Activated CD8-positive, alpha-beta T cell treated with anti-CD3 and anti-CD28 coated beads for 36 hours (primary cell): ENCODE data around the gene SLC35F3. TPM values are rescaled to one million over a fixed set of nuclear protein-coding genes. Genes with fewer than 3 reads are reported as not detected.
A peak's percentile ranks its signal among the peaks of the same experiment; 100 is the strongest.

Experiments used
- ATAC-seq: fragments of 200-7000 bp; cut with Tn5 transposase; one replicate; pipeline ENCODE4 v1.10.0; 2021; ENCODE audit warnings: mild to moderate bottlenecking, moderate library complexity
- CTCF ChIA-PET: fragments of 350-600 bp; sonication (Branson Sonifier 250); formaldehyde crosslinking; loops from one replicate; lab custom pipeline; 2021; ENCODE audit warnings: antibody characterized with exemption; lab: Charles Lee
- POLR2A ChIA-PET: fragments of 350-600 bp; sonication (Branson Sonifier 250); formaldehyde crosslinking; loops from one replicate; lab custom pipeline; 2021; ENCODE audit warnings: antibody characterized with exemption; lab: Charles Lee
- DNase-seq: peaks from one replicate; pipeline ENCODE4 v3.0.0-alpha.2; 2020
- H3K27ac Mint-ChIP-seq: one replicate; pipeline ENCODE4 v1.8.0; 2021; ENCODE audit warnings: mild to moderate bottlenecking, mixed read lengths
- H3K27me3 Mint-ChIP-seq: one replicate; pipeline ENCODE4 v1.8.0; 2021; ENCODE audit warnings: mixed read lengths
- H3K36me3 Mint-ChIP-seq: one replicate; pipeline ENCODE4 v1.8.0; 2021; ENCODE audit warnings: low read depth, mixed read lengths
- H3K4me1 Mint-ChIP-seq: one replicate; pipeline ENCODE4 v1.8.0; 2021; ENCODE audit warnings: low read depth, mixed read lengths
- H3K4me3 Mint-ChIP-seq: one replicate; pipeline ENCODE4 v1.8.0; 2021; ENCODE audit warnings: mild to moderate bottlenecking, moderate library complexity, mixed read lengths
- H3K9me3 Mint-ChIP-seq: one replicate; pipeline ENCODE4 v1.8.0; 2021; ENCODE audit warnings: mixed read lengths
- intact Hi-C: fragments of 100-400 bp; cut with micrococcal nuclease; formaldehyde crosslinking; loops from one replicate; pipeline ENCODE4 v1.10.0; 2022
- total RNA-seq, 2 experiments: library from RNA; stranded (reverse); gene quantifications; one replicate each; pipeline ENCODE4 v1.2.3, GENCODE V29; 2021
- TF ChIP-seq, protein P1 (sequence below): fragments of 200-600 bp; IDR thresholded peaks from one replicate; pipeline ENCODE4 v1.8.0; 2022; ENCODE audit warnings: antibody characterized with exemption, mild to moderate bottlenecking

The SLC35F3 gene
- total RNA-seq, 2 experiments from 2014 or later = 3.1 to 3.5 TPM

DNA sequence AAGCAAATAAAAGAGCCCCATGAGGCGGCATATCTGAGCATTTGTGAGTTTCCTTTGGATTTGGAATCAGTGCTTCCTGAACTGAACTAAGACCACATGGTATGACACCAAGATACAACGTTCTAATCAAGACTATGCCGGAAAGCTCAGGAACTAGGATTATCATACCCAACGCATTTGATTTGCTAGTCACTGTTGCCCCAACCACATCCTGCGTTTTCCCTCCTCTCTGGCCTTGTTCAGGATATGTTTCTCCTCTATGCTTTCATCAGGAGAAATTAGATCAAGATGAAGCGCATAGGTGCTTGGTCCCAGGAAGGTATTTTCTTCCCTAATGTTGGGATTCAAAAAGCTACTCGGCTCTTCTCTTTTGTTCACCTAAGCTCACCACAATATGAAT lies 79.3 kb downstream of the SLC35F3 start:
- POLR2A ChIA-PET = no interaction called here
- DNase-seq (no peak), ATAC-seq (no peak)
- no peaks in the 10 kb centered on the region for H3K4me1 Mint-ChIP-seq
- no peak overlapping the region for H3K4me3 Mint-ChIP-seq
- TF ChIP-seq, protein P1, sequence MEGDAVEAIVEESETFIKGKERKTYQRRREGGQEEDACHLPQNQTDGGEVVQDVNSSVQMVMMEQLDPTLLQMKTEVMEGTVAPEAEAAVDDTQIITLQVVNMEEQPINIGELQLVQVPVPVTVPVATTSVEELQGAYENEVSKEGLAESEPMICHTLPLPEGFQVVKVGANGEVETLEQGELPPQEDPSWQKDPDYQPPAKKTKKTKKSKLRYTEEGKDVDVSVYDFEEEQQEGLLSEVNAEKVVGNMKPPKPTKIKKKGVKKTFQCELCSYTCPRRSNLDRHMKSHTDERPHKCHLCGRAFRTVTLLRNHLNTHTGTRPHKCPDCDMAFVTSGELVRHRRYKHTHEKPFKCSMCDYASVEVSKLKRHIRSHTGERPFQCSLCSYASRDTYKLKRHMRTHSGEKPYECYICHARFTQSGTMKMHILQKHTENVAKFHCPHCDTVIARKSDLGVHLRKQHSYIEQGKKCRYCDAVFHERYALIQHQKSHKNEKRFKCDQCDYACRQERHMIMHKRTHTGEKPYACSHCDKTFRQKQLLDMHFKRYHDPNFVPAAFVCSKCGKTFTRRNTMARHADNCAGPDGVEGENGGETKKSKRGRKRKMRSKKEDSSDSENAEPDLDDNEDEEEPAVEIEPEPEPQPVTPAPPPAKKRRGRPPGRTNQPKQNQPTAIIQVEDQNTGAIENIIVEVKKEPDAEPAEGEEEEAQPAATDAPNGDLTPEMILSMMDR = no peak
- peaks cover 4% of the 10 kb centered on the region for H3K27me3 Mint-ChIP-seq
- no peak overlapping the region for H3K27ac Mint-ChIP-seq
- H3K9me3 Mint-ChIP-seq = no peaks in the 10 kb centered on the region
- intact Hi-C loops = no loop called here
- H3K36me3 Mint-ChIP-seq = no peaks in the 10 kb centered on the region
- CTCF ChIA-PET = no interaction called here

DNA sequence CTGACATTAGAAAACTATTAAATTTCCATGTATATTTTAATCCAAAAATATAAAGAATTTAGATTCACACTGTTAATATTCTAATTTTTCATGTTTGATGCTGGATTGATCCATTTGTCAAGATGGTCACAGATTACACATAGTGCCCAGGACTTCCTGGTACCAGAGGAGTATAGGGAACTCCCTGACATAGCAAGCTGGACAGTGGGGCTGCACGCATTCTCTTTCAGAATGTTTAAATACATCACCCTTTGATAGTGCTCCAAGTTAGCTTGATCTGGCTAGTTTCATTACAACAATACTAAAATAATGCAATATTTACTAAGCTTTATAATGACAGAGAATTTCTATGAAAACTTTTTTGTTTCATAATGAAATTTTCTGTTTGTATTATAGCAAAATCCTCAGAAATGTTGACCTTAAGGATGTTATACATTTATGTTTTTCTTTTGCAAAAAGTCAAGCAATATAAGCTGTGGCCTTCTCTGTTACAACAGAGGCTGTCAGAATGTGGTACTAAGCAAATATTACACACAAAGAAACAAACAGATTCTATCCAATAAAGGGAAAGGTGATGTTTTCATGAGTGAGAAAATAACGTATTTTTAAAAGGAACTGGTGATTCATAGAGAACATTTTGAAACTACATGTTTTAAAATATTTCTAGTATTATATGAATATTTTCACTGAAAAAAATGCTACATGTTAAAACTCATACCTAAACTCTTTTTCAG lies 84.7 kb downstream of the SLC35F3 start:
- intact Hi-C loops = no loop called here
- Mint-ChIP-seq H3K4me3 (no peak overlapping the region), H3K4me1 (peaks cover 3% of the 10 kb centered on the region), H3K36me3 (no peaks in the 10 kb centered on the region), H3K27ac (no peak overlapping the region), H3K9me3 (no peaks in the 10 kb centered on the region), H3K27me3 (peaks cover 16% of the 10 kb centered on the region)
- ChIA-PET CTCF (no interaction called here), POLR2A (no interaction called here)
- ATAC-seq (no peak), DNase-seq (no peak)
- TF ChIP-seq, protein P1 = no peak

DNA sequence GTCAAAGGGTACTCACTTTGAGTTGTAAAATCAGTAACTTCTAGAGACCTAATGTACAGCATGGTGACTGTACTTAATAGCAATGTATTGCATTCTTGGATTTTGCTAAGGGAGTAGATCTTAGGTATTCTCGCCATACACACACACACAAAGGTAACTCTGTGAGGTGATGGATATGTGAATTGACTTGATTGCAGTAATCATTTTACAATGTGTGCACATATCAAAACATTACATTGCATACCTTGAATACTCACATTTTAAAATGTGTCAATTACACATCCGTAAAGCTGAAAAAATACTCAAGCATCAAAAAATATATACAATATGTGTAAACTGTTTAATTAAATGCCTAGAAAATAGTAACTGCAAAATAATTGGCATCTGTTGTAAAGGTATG lies 86.0 kb downstream of the SLC35F3 start:
- intact Hi-C loops = no loop called here
- ChIA-PET CTCF (no interaction called here), POLR2A (interaction anchor here (1.1 kb wide), 1 partner anchor 37 kb away, joined by 3 read pairs; no protein-coding TSS in a partner anchor)
- ATAC-seq (no peak), DNase-seq (no peak)
- TF ChIP-seq, protein P1 = no peak
- Mint-ChIP-seq H3K27me3 (peaks cover 19% of the 10 kb centered on the region), H3K9me3 (no peaks in the 10 kb centered on the region), H3K36me3 (no peaks in the 10 kb centered on the region), H3K4me3 (no peak overlapping the region), H3K27ac (no peak overlapping the region), H3K4me1 (peaks cover 3% of the 10 kb centered on the region)

DNA sequence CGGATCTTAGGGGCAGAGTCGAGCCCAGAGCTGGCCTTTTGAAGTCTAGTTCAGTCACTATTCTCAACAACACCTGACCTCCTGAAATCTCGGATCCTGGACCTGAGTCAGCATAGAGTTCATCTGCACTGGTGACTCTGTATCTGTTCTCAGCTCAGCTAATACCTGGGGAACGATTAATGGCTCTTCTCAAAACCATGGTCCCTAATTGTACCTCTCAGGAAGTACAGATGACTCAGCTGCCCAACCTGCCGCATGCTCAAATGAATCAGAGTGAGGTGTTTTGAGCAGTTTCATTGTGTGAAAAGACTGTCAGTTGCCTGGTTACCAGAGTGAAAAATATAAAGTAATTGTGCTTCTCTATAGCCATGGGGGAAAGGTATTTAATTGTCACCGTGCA lies 89.2 kb downstream of the SLC35F3 start:
- ATAC-seq (peak; percentile 58), DNase-seq (peak; percentile 34)
- Mint-ChIP-seq H3K36me3 (no peaks in the 10 kb centered on the region), H3K4me3 (no peak overlapping the region), H3K9me3 (no peaks in the 10 kb centered on the region), H3K27ac (no peak overlapping the region), H3K27me3 (peaks cover 20% of the 10 kb centered on the region), H3K4me1 (peaks cover 3% of the 10 kb centered on the region)
- intact Hi-C loops = no loop called here
- CTCF ChIA-PET = interaction anchor here (0.9 kb wide), 1 partner anchor 475 kb away, joined by 4 read pairs; no protein-coding TSS in a partner anchor
- POLR2A ChIA-PET = interaction anchor here (0.8 kb wide), 1 partner anchor 11 kb away, joined by 3 read pairs; no protein-coding TSS in a partner anchor
- TF ChIP-seq, protein P1 = no peak

DNA sequence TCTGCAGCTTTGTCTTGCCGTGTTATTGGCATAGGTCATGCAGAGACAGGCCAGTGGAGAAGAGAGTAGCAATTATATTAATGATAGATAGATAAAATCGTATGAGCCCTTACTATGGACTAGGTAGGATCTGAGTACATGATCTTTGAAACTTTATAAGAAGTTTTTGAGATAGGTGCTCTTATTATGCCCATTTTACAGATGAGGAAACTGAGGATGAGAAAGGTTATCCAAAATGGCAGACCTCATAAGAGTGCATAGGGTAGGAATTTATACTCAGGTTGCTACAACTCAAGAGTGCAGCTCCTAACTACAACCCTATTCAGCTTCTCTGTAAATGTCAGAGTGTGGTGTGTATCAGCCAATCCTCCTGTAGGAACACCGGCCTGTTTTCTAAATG lies 89.6 kb downstream of the SLC35F3 start:
- ChIA-PET POLR2A (no interaction called here), CTCF (interaction anchor here (0.9 kb wide), 1 partner anchor 476 kb away, joined by 4 read pairs; no protein-coding TSS in a partner anchor)
- H3K36me3 Mint-ChIP-seq = no peaks in the 10 kb centered on the region
- H3K9me3 Mint-ChIP-seq = no peaks in the 10 kb centered on the region
- peaks cover 3% of the 10 kb centered on the region for H3K4me1 Mint-ChIP-seq
- peaks cover 21% of the 10 kb centered on the region for H3K27me3 Mint-ChIP-seq
- TF ChIP-seq, protein P1 = no peak
- intact Hi-C loops = no loop called here
- no peak overlapping the region for H3K4me3 Mint-ChIP-seq
- no peak overlapping the region for H3K27ac Mint-ChIP-seq
- no peak for ATAC-seq
- DNase-seq = no peak
